Epidermal melanocyte (primary cell): ENCODE measurements around the gene TNFSF10.
"Not testable (repeated sequence)": the region's sequence is repeated elsewhere in the genome, so short reads cannot be mapped to it uniquely, and the experiment has no call there.

Experiments
- DNase-seq: peaks from one replicate; pipeline ENCODE4 v3.0.0; 2011; ENCODE audit warnings: low spot score; ENCODE audit not compliant: insufficient read length

Gene TNFSF10

GRCh38 chr3:172544404-172544803 lies 21.2 kb upstream of the TNFSF10 start:
- no peak for DNase-seq

DNA sequence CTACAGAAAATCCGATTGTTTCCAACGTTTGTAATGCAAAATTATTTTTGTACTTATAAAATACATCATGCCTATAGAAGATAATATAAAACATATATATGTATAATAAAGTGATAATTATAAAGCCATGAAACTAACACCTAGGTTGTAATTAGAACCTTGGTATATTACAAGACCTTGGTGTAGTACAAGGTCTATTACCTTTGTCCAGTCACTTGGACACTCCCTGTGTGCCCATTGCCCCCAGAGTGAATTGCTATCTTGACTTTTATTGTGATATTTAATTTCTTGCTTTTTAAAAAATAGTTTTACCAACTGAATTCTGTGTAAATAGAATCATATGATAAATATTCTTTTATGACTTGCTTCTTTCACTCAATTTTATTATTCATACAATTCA lies 20.7 kb upstream of the TNFSF10 start:
- no peak for DNase-seq

DNA sequence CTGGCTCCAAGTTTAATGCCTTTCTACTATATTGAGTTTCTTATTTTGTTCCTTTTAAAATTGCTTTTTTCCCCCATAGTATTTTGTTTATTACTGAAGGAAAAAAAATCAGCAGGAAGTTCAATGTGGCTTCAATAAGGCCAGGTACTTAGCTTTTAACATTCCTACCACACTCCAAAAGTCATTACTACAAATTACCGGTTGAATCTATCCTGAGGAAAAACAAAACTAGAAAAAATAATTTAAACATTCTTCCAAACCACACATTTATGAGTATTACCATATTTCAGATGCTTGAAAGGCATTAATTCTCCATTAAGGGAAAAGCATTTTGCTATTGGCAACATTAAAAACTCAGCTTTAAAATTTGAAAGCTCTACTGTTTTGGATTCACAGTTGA lies 20.2 kb upstream of the TNFSF10 start:
- no peak for DNase-seq

DNA sequence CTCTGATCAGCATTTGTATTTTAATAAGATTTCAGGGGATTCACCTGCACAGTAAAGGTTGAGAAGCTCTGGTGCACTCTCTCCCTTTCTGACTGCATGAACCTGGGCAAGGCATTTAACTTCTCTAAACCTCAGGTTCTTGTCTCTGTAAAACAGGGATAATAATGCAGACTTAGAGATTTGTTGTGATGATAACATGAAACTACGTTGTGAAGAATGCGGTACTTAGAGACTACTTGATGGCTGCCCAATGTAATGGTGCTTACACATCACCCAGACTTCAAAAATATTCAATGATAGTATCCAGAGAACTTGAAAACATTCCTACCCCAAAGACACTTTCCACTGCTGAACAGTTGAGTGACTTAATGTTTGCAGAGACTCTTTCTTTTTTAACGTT lies 19.8 kb upstream of the TNFSF10 start:
- DNase-seq, result no peak

- no peak for DNase-seq
Observed at GRCh38 chr3:172541945-172542488, 18.8 kb upstream of the TNFSF10 start.

DNA sequence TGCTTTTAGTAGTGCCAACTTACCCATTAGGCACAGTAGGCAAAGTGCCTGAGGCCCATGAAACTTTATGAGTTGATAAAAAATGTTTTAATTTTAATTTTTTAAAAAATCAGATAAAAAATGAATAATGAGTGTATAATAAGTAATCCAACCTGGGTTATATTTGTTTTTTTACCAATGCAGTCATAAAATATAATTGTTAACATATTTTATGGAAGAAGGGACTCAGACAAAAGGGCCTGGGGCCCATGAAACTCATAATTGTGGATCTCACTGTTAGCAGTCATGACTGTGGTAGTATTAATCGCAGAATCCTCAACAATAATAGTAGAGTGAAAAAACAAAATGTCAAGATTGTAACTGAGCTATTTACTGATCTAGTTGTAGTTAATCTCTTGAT lies 16.8 kb upstream of the TNFSF10 start:
- DNase-seq, result no peak

- no peak for DNase-seq
Observed at GRCh38 chr3:172539273-172539672, 16.0 kb upstream of the TNFSF10 start.

DNA sequence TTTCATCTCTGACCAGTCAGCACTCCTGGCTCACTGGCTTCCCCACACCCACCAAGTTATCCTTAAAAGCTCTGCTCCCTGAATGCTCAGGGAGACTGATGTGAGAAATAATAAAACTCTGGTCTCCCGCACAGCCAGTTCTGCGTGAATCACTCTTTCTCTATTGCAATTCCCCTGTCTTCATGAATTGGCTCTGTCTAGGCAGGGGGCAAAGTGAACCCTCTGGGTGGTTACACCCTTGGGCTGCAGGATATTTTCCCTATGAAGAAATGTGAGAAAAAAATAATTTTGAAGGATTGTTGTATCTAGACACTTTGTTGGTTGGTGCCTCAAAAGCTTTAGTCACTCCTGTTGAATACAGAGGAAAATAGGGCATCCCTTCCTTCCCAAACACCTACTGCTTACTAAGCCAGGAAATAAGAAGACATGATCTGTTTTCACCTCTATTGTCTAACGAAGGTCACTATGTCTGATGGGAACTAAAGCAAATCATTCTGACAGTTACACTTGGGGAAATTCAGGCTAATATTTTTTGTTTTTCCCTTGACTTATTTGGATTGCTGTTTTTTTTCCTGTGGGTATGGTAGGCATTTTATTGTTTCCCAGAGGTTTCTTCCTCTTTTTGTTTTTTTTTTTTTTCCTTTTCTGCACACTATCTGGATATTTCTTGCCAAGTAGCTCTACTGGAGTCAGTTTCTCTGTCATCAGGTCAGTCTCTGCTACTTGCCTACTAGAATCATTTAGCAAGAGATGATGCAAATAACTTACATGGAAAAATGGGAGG lies 15.3 kb upstream of the TNFSF10 start:
- DNase-seq, result no peak

DNA sequence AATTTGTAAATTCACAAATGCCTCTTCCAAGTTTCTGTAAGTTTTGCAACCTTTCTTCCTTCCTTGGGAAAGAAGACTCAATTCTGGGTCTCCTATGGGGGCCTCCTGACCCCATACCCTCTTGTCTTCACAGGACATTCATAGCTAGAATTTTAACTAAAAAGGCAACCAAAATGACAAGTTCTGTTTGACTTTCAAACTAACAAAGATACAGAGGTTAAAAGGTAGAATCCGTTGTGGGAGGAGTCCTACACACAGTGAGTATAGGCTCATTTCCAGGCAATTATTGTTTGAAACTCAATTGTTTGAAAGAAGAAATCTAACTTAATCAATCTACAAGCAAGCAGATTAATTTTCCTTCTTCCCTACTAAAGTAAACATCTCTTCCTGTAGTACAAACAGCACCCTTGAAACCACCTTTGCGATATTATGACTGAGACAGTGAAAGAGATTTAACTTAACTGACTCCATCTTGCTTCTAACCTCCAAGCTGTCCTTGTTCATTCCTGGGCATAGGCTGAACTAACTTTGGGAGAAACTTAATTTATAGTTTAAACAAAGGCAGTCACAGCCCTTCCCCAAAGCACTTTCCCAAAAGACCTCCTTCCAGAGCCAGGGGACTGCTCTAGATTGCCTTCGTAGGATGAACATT lies 14.4 kb upstream of the TNFSF10 start:
- no peak for DNase-seq

DNA sequence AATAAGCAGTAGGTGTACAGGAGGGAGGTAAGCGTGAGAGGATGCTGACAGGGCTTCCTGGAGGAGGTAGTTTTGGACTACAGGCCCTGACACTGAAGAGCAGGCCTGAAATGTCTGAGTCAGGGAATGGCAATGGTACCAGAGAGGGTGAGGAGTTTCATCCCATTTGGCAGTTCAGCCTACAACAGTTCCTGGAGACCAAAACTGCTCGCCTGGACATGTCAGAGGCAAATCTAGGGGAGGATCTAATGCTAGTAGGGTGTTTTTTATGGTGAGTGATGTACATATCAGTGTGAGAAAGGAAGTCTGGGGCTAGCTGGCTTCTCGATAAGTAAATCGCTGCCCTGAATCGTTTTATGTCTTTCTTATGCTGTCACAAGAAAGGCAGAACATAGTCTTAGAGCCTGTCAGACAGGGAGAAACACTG lies 13.8 kb upstream of the TNFSF10 start:
- DNase-seq, result no peak

DNA sequence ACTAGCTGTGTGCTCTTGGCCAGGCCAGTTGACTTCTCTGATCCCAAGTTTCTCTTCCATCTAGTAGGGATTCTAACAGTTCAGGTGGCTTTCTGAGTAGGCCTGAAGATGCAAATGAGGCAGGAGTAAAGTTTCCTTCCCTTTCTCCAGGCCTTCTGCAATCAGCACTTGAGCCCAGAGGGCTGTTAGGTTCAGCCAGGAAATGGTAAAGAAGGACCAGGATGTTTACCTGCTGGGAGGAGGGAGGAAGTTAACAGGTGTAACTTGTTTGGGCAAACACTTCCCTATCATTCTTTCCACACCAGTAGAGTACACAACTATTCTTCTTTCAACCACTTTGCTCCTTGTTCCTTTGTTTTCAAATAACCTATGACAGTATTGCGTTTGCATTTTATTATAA lies 13.3 kb upstream of the TNFSF10 start:
- no peak for DNase-seq

- no peak for DNase-seq
Observed at GRCh38 chr3:172530566-172530965, 7.3 kb upstream of the TNFSF10 start.

- DNase-seq, result no peak
Observed at GRCh38 chr3:172530101-172530561, 6.9 kb upstream of the TNFSF10 start.

GRCh38 chr3:172528677-172529076 lies 5.4 kb upstream of the TNFSF10 start:
- no peak for DNase-seq

- DNase-seq, result no peak
Observed at GRCh38 chr3:172527306-172527705, 4.1 kb upstream of the TNFSF10 start.

DNA sequence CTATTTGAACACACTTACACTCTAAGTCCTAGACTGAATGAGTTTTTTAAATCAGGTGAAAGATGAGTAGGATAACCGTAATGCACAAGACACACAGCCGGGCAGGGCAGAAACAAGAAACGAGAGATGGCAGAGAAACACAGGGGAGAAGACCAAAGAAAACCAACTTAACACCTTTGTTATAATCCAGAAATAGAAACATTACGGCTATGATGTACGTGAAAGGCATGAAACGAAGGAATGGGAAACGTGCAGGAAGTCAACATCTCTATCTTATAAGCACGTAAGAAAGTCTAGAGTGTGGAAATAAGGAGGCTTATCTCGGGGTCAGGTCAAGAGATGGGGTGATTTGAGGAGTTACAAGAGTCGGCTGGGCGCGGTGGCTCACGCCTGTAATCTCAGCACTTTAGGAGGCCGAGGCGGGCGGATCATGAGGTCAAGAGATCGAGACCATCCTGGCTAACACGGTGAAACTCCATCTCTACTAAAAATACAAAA lies 1.9 kb upstream of the TNFSF10 start:
- no peak for DNase-seq

GRCh38 chr3:172524611-172525010 lies 1.4 kb upstream of the TNFSF10 start:
- DNase-seq, result no peak

- not testable (repeated sequence) for DNase-seq
Observed at GRCh38 chr3:172521837-172522726, 1.1 kb downstream of the TNFSF10 start.

DNA sequence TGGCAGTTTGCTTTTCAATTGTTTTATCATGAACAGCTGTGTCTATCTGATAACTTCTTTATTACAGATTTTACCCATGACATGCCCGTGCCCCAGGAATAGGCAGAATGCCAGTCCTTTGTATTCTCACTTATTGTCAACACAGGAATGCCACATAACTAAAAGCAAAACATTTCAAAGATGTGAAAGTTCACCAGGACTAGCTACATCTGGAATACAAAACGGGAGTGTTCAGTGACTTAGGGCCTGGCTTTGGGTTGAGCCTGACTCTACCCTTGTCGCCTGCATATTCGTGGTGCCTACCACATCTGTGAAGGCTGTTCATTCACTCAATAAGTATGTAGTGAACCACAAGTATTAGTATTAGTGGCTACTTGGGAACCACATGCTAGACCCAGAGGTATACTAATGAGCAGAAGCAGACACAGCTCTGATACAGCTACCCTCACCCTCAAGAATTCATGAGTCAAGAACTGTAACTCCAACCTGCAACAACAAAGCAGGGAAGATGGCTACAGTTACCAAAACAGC lies 2.9 kb downstream of the TNFSF10 start:
- DNase-seq, result peak; percentile 25

DNA sequence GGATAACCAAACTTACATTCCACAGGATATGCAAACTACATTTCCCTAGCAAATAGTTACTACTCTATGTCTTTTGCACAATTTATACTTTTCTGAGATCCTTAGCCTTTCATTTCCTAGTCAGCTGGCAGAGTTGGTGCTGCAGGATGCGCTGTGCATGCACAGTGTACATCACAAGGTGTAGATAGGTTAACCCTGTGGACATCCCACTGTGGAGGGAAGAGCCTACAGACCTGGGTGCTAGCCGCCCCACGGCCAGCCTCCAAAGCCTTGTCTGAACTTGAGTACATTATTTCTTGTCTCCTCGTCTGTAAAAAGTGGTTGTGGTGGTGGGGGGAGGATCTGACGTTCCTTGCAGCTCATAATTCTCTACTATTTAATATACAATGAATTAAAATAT lies 3.5 kb downstream of the TNFSF10 start:
- DNase-seq, result no peak
